ENCODE results near the gene TIMP3. TPM values are rescaled to one million over a fixed set of nuclear protein-coding genes. Genes with fewer than 3 reads are reported as not detected.

TIMP3 gene
- total RNA-seq, 1 experiment from 2014 or later = 3.3 TPM

- TF ChIP-seq STAT6 (CRISPR knock-in tag; conservative IDR thresholded peaks at IDR 0.05; ENCODE audit: low read depth) (no peak), GRHL2 (CRISPR knock-in tag; IDR thresholded peaks at IDR 0.05; ENCODE audit: insufficient replicate concordance, severe bottlenecking) (no peak), GABPB1 (CRISPR knock-in tag; IDR thresholded peaks at IDR 0.05) (no peak), CBFB (CRISPR knock-in tag; IDR thresholded peaks at IDR 0.05; ENCODE audit: low read depth) (no peak), ATF3 (CRISPR knock-in tag; conservative IDR thresholded peaks at IDR 0.05) (no peak), CDX4 (CRISPR knock-in tag; IDR thresholded peaks at IDR 0.05; ENCODE audit: borderline replicate concordance) (no peak), MXD4 (CRISPR knock-in tag; IDR thresholded peaks at IDR 0.05; ENCODE audit: borderline replicate concordance) (no peak), HMGXB4 (CRISPR knock-in tag; IDR thresholded peaks at IDR 0.05) (no peak), ZNF232 (CRISPR knock-in tag; IDR thresholded peaks at IDR 0.05) (no peak)
Measured at GRCh38 chr22:32861330-32861729, 59.8 kb downstream of the TIMP3 start (continued).

GRCh38 chr22:32862083-32862482 is 60.6 kb downstream of the TIMP3 start:
- no peaks in the 10 kb centered on the region for H3K27me3 Mint-ChIP-seq (ENCODE audit: low read depth)
- CTCF ChIA-PET = no interaction called here
- H3K36me3 Mint-ChIP-seq = peaks cover 6% of the 10 kb centered on the region; the same call in 1 of the 2 replicates
- H3K4me1 Mint-ChIP-seq = peaks cover 10% of the 10 kb centered on the region; the same call in 1 of the 2 replicates
- H3K27ac Mint-ChIP-seq = no peak overlapping the region
- POLR2A ChIA-PET = no interaction called here
- ATAC-seq (no peak), DNase-seq (ENCODE audit: low spot score) (no peak)
- no peaks in the 10 kb centered on the region for H3K9me3 Mint-ChIP-seq
- H3K4me3 Mint-ChIP-seq = no peak overlapping the region
- TF ChIP-seq SOX15 (CRISPR knock-in tag; IDR thresholded peaks at IDR 0.05) (no peak), ARID4B (CRISPR knock-in tag; IDR thresholded peaks at IDR 0.05; ENCODE audit: borderline replicate concordance) (no peak), ZNF425 (CRISPR knock-in tag; conservative IDR thresholded peaks at IDR 0.05) (no peak), CDX4 (CRISPR knock-in tag; IDR thresholded peaks at IDR 0.05; ENCODE audit: borderline replicate concordance) (no peak), ZNF281 (CRISPR knock-in tag; IDR thresholded peaks at IDR 0.05) (no peak), AR (CRISPR knock-in tag; IDR thresholded peaks at IDR 0.05) (no peak), ZNF423 (CRISPR knock-in tag; IDR thresholded peaks at IDR 0.05) (no peak), NR2C2 (CRISPR knock-in tag; IDR thresholded peaks at IDR 0.05) (no peak), ETV6 (CRISPR knock-in tag; IDR thresholded peaks at IDR 0.05) (no peak)
